ENCODE results near the gene SCN7A.
A peak's percentile ranks its signal among the peaks of the same experiment; 100 is the strongest.
"Not testable (repeated sequence)": the region's sequence is repeated elsewhere in the genome, so short reads cannot be mapped to it uniquely, and the experiment has no call there.

SCN7A gene

GRCh38 chr2:166458674-166459073 lies 35.4 kb downstream of the SCN7A start:
- in situ Hi-C loops (cut with HindIII; ENCODE audit: low sequenced_read_pairs), result no loop called here
- H3K4me3 ChIP-seq (ENCODE audit: low read depth, low read length), result no peak overlapping the region
- no peak for TF ChIP-seq CTCF (IDR thresholded peaks at IDR 0.05; ENCODE audit: low read depth, low read length)
- no peak for DNase-seq (ENCODE audit: low read depth, low spot score)

GRCh38 chr2:166455823-166456222 lies 38.2 kb downstream of the SCN7A start:
- H3K4me3 ChIP-seq (ENCODE audit: low read depth, low read length); DNase-seq (ENCODE audit: low read depth, low spot score); in situ Hi-C loops (cut with HindIII; ENCODE audit: low sequenced_read_pairs): not testable (repeated sequence)

GRCh38 chr2:166454006-166454595 lies 39.9 kb downstream of the SCN7A start:
- no peak for TF ChIP-seq CTCF (IDR thresholded peaks at IDR 0.05; ENCODE audit: low read depth, low read length)
- in situ Hi-C loops (cut with HindIII; ENCODE audit: low sequenced_read_pairs), result no loop called here
- H3K4me3 ChIP-seq (ENCODE audit: low read depth, low read length), result no peak overlapping the region
- no peak for DNase-seq (ENCODE audit: low read depth, low spot score)

- in situ Hi-C loops (cut with HindIII; ENCODE audit: low sequenced_read_pairs), result no loop called here
- no peak overlapping the region for H3K4me3 ChIP-seq (ENCODE audit: low read depth, low read length)
- DNase-seq (ENCODE audit: low read depth, low spot score), result peak; percentile 1
- TF ChIP-seq CTCF (IDR thresholded peaks at IDR 0.05; ENCODE audit: low read depth, low read length), result no peak
These were observed 42.6 kb downstream of the SCN7A start for GRCh38 chr2:166451468-166451867.

GRCh38 chr2:166449439-166449838 lies 44.6 kb downstream of the SCN7A start:
- no peak for TF ChIP-seq CTCF (IDR thresholded peaks at IDR 0.05; ENCODE audit: low read depth, low read length)
- in situ Hi-C loops (cut with HindIII; ENCODE audit: low sequenced_read_pairs), result no loop called here

GRCh38 chr2:166448106-166448505 lies 45.9 kb downstream of the SCN7A start:
- in situ Hi-C loops (cut with HindIII; ENCODE audit: low sequenced_read_pairs), result no loop called here
- no peak overlapping the region for H3K4me3 ChIP-seq (ENCODE audit: low read depth, low read length)
- no peak for DNase-seq (ENCODE audit: low read depth, low spot score)
- TF ChIP-seq CTCF (IDR thresholded peaks at IDR 0.05; ENCODE audit: low read depth, low read length), result no peak

More at GRCh38 chr2:166449439-166449838, 44.6 kb downstream of the SCN7A start:
- DNase-seq (ENCODE audit: low read depth, low spot score), result no peak
- no peak overlapping the region for H3K4me3 ChIP-seq (ENCODE audit: low read depth, low read length)

GRCh38 chr2:166444306-166444705 lies 49.7 kb downstream of the SCN7A start:
- no peak overlapping the region for H3K4me3 ChIP-seq (ENCODE audit: low read depth, low read length)
- in situ Hi-C loops (cut with HindIII; ENCODE audit: low sequenced_read_pairs), result no loop called here
- no peak for TF ChIP-seq CTCF (IDR thresholded peaks at IDR 0.05; ENCODE audit: low read depth, low read length)
- no peak for DNase-seq (ENCODE audit: low read depth, low spot score)
